Prostate gland (tissue), 2 donors: ENCODE data around the gene ARHGAP5. TPM values are rescaled to one million over a fixed set of nuclear protein-coding genes. Genes with fewer than 3 reads are reported as not detected.

ENCODE experiments used
- DNase-seq: peaks from one replicate; pipeline ENCODE4 v3.0.0-alpha.2; 2019; ENCODE audit warnings: low spot score
- H3K27ac ChIP-seq, 2 donors: fragments of 200-600 bp; sonication (generic); 2 replicates each; pipeline ENCODE4 v1.5.1; 2017 to 2019
- H3K27me3 ChIP-seq: fragments of 200-600 bp; sonication (generic); replicated peaks from 2 replicates; pipeline ENCODE4 v1.5.1; 2019; ENCODE audit not compliant: insufficient read depth
- H3K36me3 ChIP-seq, 2 donors: fragments of 200-600 bp; sonication (generic); 1 replicate in 1 of 2; 2 replicates in 1 of 2; pipeline versions ENCODE4 v1.5.1 to v1.8.1; 2017 to 2019
- H3K4me1 ChIP-seq: fragments of 200-600 bp; sonication (generic); replicated peaks from 2 replicates; pipeline ENCODE4 v1.5.1; 2019
- H3K4me3 ChIP-seq, 2 donors: fragments of 200-600 bp; sonication (generic); 2 replicates each; pipeline ENCODE4 v1.5.1; 2017 to 2019
- H3K9me3 ChIP-seq: fragments of 200-600 bp; sonication (generic); 2 replicates; pipeline ENCODE4 v1.5.1; 2017
- CTCF ChIP-seq, 4 experiments: fragments of 200-600 bp in 2 of 4; fragments of 450-650 bp in 2 of 4; sonication (generic) in 2 of 4; IDR thresholded peaks; 1 replicate in 3 of 4; 2 replicates in 1 of 4; pipeline ENCODE4 v1.5.1; 2016 to 2019; ENCODE audit warnings: antibody characterized with exemption in 4 of 4, mild to moderate bottlenecking in 2 of 4, moderate library complexity in 2 of 4
- POLR2A ChIP-seq: fragments of 450-650 bp; IDR thresholded peaks from one replicate; pipeline ENCODE4 v1.6.1; 2016; ENCODE audit warnings: antibody characterized with exemption, mild to moderate bottlenecking
- POLR2AphosphoS5 ChIP-seq: sonication (generic); formaldehyde crosslinking; IDR thresholded peaks from one replicate; pipeline ENCODE4 v1.6.1; 2017; ENCODE audit warnings: antibody characterized with exemption
- WGBS: methylation state at CpG from one replicate; pipeline ENCODE4 v1.1.5; 2018; 5-methylcytosine and 5-hydroxymethylcytosine counted together
- intact Hi-C: fragments of 100-400 bp; cut with DNase I; formaldehyde crosslinking; loops from one replicate; pipeline ENCODE4 v1.14.2; 2022
- total RNA-seq, 2 donors: library from RNA; depleted of rRNA; stranded (reverse); fragments of >200 nt; gene quantifications; one replicate each; pipeline ENCODE4 v1.1.0, GENCODE V29; 2016

ARHGAP5 gene
- total RNA-seq, 2 donors from 2014 or later: 83.3 to 112 TPM

GRCh38 chr14:32201193-32201815, 124.2 kb downstream of the ARHGAP5 start:
- no peaks in the 10 kb centered on the region for H3K9me3 ChIP-seq
- TF ChIP-seq POLR2AphosphoS5: peak; percentile 37
- TF ChIP-seq CTCF (IDR thresholded peaks at IDR 0.05): no peak
- intact Hi-C loops: no loop called here
- no peaks in the 10 kb centered on the region for H3K4me1 ChIP-seq
- peak; percentile 79 for DNase-seq
- H3K27me3 ChIP-seq: no peaks in the 10 kb centered on the region
- no peaks in the 10 kb centered on the region for H3K36me3 ChIP-seq
- H3K4me3 ChIP-seq: peak overlapping the region; percentile 49 to 58
- under 1% methylated on average over 46 of the region's 46 CpGs for WGBS
- peak overlapping the region; percentile 84 to 85 for H3K27ac ChIP-seq

- intact Hi-C loops: loop anchor here (2.0 kb wide), 1 partner anchor 125 kb away; the partner anchor contains the start of gene ARHGAP5
- TF ChIP-seq CTCF (IDR thresholded peaks at IDR 0.05) (no peak), POLR2AphosphoS5 (peak; percentile 4)
- no peaks in the 10 kb centered on the region for H3K4me1 ChIP-seq
- no peaks in the 10 kb centered on the region for H3K9me3 ChIP-seq
- under 1% methylated on average over 40 of the region's 40 CpGs for WGBS
- no peaks in the 10 kb centered on the region for H3K27me3 ChIP-seq
- peak within 1 kb of the TSS; percentile 84 to 85 for H3K27ac ChIP-seq
- DNase-seq: no peak
- peak within 1 kb of the TSS; percentile 49 to 58 for H3K4me3 ChIP-seq
- no peaks in the 10 kb centered on the region for H3K36me3 ChIP-seq
These were observed 124.8 kb downstream of the ARHGAP5 start, which contains the start of gene RNU6-7 for GRCh38 chr14:32201816-32202490. Gene RNU6-7, plus strand, starts transcription at chr14:32202045.

GRCh38 chr14:32202491-32202997, 125.4 kb downstream of the ARHGAP5 start:
- H3K36me3 ChIP-seq: no peaks in the 10 kb centered on the region
- H3K4me3 ChIP-seq: peak overlapping the region; percentile 49 to 58
- no peak for TF ChIP-seq CTCF (IDR thresholded peaks at IDR 0.05)
- TF ChIP-seq POLR2AphosphoS5: no peak
- no peaks in the 10 kb centered on the region for H3K9me3 ChIP-seq
- no peaks in the 10 kb centered on the region for H3K4me1 ChIP-seq
- intact Hi-C loops: loop anchor here (2.0 kb wide), 1 partner anchor 126 kb away; the partner anchor contains the start of gene ARHGAP5
- peak overlapping the region; percentile 84 to 85 for H3K27ac ChIP-seq
- DNase-seq: no peak
- H3K27me3 ChIP-seq: no peaks in the 10 kb centered on the region
- WGBS: 1% methylated on average over 8 of the region's 8 CpGs

- H3K27ac ChIP-seq: peak within 1 kb of the TSS; percentile 84 to 85
- DNase-seq: peak; percentile 89
- TF ChIP-seq CTCF (IDR thresholded peaks at IDR 0.05) (peak in 1 of 4 experiments; percentile 20), POLR2A (peak; percentile 47), POLR2AphosphoS5 (peak; percentile 82)
- intact Hi-C loops: loop anchor here (2.0 kb wide), 1 partner anchor 126 kb away; the partner anchor contains the start of gene ARHGAP5
- no peaks in the 10 kb centered on the region for H3K27me3 ChIP-seq
- no peaks in the 10 kb centered on the region for H3K4me1 ChIP-seq
- no peaks in the 10 kb centered on the region for H3K9me3 ChIP-seq
- under 1% methylated on average over 56 of the region's 57 CpGs for WGBS
- peak within 1 kb of the TSS; percentile 49 to 58 for H3K4me3 ChIP-seq
- no peaks in the 10 kb centered on the region for H3K36me3 ChIP-seq
These were observed 126.1 kb downstream of the ARHGAP5 start, which contains the start of gene RNU6-8 for GRCh38 chr14:32202998-32203882. Gene RNU6-8, minus strand, starts transcription at chr14:32203269.
